Hindlimb muscle (tissue), 1 donor: ENCODE measurements around the gene KRTAP19-6. TPM values are rescaled to one million over a fixed set of nuclear protein-coding genes. Genes with fewer than 3 reads are reported as not detected.
"Not testable (repeated sequence)": the region's sequence is repeated elsewhere in the genome, so short reads cannot be mapped to it uniquely, and the experiment has no call there.

Source experiments
- DNase-seq: peaks from one replicate; pipeline ENCODE4 v3.0.0-alpha.2; 2013
- polyA plus RNA-seq: library from polyadenylated mRNA; unstranded; fragments of 120-200 nt; gene quantifications from one replicate; pipeline ENCODE4 v1.2.1, GENCODE V29; 2013; ENCODE audit not compliant: insufficient read length

The KRTAP19-6 gene
- polyA plus RNA-seq: not detected

DNA sequence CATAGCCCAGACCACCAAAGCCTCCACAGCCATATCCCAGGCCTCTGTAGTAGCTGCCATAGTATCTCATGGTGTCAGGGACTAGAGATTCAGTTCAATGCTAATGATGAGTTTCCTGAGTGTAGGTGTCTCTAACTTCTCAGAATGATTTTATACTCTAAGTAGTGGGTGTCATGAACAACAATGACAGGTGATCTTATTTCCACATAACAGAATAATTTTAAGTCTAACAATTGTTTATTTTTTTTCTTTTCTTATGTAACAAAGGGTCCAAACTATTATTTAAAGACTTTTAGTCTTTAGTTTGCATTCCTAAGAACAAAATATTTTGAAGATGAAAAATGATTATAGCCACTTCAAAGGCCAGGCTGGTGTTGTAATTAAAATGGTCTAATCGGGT is at the start of gene KRTAP19-6:
Gene KRTAP19-6 (minus strand): TSS at position 101 of the 400 bp plus-strand sequence. CDS start 31 bp downstream, at position 70.
- no peak for DNase-seq

GRCh38 chr21:30590297-30590696 is 48.6 kb upstream of the KRTAP19-6 start, which contains the start of gene KRTAP22-2:
Gene KRTAP22-2 (minus strand): TSS chr21:30590397.
- no peak for DNase-seq

GRCh38 chr21:30582870-30583269 is 41.2 kb upstream of the KRTAP19-6 start:
- no peak for DNase-seq

- DNase-seq: no peak
Measured at GRCh38 chr21:30580132-30580531, 38.5 kb upstream of the KRTAP19-6 start.

DNA sequence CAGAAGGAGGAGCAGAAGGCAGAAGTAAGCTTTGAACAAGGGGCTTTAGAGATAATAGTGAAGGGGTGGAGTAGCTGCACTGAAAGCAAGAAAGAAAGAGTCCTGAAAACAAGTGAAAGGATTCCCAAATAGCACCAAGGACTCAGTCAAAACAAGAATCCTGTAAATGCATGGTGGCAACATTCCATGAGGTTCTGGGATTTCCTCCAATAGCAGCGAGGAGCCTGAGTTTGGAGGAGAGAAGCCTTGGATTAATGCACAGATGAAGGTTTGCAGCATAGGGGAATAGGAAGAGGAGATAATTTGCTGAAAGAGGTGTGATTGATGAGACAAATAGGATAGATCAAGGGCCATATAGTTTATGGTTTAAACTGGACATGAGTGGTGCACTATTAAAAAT is 37.7 kb upstream of the KRTAP19-6 start:
- DNase-seq: peak; percentile 21

GRCh38 chr21:30577766-30578165 is 36.1 kb upstream of the KRTAP19-6 start:
- no peak for DNase-seq

DNA sequence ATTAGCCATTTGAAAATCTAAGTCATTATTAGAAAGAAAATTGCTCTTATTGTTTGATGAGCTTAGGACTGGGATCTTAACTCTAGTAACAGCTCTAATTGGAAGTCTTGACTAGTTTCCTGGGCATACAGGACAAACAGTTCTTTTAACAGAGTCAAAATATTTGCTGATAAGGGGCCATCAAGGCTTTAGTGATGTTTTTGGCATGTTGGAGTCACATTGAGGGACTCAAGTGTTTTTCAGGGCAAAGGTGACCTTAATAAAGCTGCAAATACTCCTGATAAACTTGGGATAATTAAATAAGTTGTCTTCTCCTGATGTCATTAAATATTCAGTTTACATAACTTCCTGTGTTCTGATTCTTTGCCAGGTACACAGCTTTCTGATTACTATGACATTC is 26.0 kb upstream of the KRTAP19-6 start:
- no peak for DNase-seq

DNA sequence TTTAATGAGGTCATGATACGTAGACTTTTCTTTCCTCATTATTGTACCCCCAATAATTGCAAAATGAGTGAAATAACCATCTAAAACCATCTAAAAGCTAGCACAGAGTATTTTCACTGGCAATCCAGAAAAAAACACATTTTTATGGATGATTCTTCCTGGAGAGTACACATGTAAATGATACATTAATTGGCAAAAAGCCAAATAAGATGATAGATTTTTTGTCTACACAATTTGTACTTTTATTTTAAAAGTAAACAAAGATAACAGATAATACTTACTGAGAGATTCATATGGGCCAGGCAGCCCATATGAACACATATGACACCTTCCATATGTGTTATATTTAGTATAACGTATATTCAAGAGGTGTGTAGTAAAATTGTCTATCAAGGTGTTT is 22.0 kb upstream of the KRTAP19-6 start:
- no peak for DNase-seq

DNA sequence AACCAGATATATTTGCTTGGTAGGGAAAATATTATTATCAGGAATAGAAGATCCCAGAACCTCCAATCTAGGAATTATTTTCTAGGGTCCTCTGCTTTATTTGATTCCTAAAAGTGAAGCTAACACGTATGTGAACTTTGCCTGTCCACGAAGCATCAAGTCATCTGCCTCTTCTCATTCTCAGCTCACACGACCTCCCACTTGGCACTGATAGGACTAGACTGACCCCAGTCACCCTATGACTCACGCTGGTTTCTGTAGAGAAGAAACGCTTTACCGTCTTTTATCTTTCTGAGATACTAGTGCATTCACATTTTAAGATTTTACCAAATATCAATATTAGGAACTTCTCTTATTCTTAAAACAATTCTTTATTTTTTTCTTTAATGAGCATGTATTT is 21.4 kb upstream of the KRTAP19-6 start:
- DNase-seq: no peak

- DNase-seq: no peak
Measured at GRCh38 chr21:30561957-30562356, 20.3 kb upstream of the KRTAP19-6 start.

DNA sequence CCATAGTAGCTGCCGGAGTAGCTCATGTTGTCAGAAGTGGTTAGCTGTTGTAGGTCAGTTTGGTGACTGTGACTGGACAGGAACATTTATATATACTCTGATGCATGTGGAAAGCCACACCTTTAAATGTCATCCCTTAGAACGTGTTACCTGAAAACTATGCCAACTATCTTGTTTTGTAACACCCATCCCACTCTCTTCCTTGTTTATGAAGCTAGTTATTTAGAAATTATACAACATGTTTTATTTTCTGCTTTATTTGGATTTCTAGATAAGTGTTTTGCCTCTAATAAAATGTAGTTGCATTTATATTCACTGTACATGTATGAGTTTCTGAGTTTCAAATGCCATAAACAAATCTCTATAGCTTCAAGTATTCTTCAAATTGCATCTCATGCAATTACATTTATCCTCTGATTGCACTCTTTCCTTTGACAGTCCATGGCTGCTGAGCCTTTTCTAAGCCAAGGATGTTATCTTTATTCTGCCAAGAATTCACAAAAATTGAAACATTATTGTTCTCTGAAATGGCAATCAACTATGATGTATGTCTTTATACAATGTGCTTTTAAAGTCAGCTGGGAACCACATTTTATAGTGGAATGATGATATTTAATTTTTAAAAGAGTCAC is 19.7 kb upstream of the KRTAP19-6 start, which contains the start of gene KRTAP19-7:
Gene KRTAP19-7 (minus strand): TSS at position 51 of the 632 bp plus-strand sequence. CDS start 25 bp downstream, at position 26.
- no peak for DNase-seq

DNA sequence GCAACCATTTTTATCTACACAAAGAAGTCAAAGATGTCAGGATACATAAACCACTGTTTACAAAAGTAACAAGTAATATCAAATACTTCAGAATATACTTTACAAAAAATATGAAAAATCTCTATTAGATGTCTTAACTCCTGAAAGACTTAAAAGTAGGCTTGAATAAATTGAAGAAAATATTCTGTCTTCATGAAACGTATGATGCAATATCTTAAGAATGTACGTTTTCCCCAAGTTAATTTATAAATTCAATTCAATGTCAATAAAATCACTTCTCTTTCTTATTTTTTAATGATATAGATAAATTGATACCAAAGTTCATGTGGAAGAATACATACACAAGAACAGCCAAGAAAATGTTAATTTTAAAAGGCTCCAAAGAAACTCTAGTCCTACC is 13.4 kb upstream of the KRTAP19-6 start:
- no peak for DNase-seq

DNA sequence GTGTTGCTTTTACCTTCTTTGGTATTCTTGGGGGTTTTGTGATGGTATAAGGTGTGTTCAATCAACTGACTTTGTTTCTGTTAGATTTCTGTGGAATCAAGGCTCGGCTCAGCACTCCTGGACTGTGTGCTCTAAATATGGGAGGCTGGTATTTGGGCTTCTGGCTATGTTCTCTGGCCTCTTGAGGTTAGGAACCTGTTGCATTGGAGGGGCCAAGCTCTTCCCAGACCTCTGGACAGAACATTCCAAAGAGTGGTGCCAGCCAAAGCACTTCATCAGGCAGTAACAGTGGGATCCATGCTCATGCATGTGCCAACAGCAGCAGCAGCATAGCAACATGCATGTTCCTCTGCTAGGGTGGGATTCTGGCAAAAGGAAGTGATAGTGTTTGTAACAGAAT is 11.1 kb upstream of the KRTAP19-6 start:
- DNase-seq: no peak

- no peak for DNase-seq
Measured at GRCh38 chr21:30518876-30519275, 22.8 kb downstream of the KRTAP19-6 start.

- no peak for DNase-seq
Measured at GRCh38 chr21:30515681-30516080, 26.0 kb downstream of the KRTAP19-6 start.

DNA sequence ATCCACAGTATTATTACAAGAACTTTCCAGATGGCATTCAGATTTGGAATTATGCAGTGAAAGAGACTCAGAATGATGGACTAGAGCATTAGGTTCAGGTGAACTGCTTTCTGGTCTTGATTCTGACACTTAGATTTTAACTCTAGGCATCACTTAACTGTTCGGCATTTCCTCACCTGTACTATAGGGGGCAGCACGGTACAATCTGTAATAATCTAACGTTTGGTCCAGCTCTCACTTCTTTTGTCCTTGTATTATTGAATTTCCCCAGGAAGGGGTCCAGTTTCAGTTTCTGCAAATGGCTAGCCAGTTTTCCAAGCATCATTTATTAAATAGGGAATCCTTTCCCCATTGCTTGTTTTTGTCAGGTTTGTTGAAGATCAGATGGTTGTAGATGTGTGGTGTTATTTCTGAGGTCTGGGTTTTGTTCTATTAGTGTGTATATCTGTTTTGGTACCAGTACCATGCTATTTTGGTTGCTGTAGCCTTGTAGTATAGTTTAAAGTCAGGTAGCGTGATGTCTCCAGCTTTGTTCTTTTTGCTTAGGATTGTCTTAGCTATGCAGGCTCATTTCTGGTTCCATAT is 36.0 kb downstream of the KRTAP19-6 start:
- not testable (repeated sequence) for DNase-seq

DNA sequence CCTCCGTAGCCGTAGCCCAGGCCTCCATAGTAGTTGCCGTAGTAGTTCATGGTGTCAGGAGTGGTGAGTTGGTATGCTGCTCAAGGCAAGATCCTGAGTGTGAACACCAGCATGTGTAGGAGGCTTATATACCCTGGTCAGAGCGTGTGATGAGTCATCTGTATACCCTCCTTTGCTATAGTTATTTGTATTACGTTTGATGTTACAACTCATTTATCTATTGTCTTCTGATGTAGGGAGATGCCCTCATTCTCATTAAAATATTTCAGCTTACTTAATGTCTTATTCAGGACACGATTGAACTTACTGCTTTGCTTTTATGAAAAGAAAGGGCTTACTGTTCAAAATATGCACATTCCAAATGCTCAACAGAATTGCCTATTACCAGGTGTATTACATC is 39.6 kb downstream of the KRTAP19-6 start, which contains the start of gene KRTAP19-5:
Gene KRTAP19-5 (minus strand): TSS at position 101 of the 400 bp plus-strand sequence. CDS start 51 bp downstream, at position 50.
- DNase-seq: no peak

GRCh38 chr21:30497065-30497464 is 44.6 kb downstream of the KRTAP19-6 start, which contains the start of gene KRTAP19-4:
Gene KRTAP19-4 (minus strand): TSS chr21:30497165. CDS start chr21:30497110, 55 bp downstream.
- DNase-seq: no peak

DNA sequence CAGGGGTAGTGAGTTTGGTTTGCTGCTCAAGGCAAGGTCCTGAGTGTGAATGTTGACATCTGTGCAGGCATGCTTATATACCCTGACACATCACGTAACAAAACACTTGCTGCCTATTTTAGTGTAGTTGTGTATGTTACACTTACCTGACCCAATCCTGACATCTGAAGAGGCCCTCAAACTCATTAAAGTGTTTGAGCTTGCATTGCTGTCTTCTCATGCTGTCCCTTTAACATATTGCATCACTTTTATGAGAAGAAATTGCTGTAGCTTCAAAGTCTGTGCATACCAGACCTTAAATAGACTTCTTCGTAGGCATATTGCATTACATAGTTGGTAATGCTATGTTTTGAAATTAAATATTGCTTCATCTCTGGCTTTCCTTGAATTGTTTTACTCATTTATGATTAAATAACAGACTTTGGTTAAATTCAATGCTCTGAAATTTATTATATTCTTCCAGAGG is 49.7 kb downstream of the KRTAP19-6 start, which contains the start of gene KRTAP19-3:
Gene KRTAP19-3 (minus strand): TSS at position 51 of the 466 bp plus-strand sequence. CDS start 56 bp downstream, outside the sequence.
- no peak for DNase-seq
